Ascending aorta (tissue), 2 donors: Measurements from ENCODE around the gene CDC5L. TPM values are rescaled to one million over a fixed set of nuclear protein-coding genes. Genes with fewer than 3 reads are reported as not detected.

Experiments used
- DNase-seq, 2 donors: peaks; one replicate each; pipeline ENCODE4 v3.0.0-alpha.2; 2019; ENCODE audit warnings: low spot score in 2 of 2
- H3K27ac ChIP-seq, 2 donors: fragments of 200-600 bp; sonication (generic); one replicate each; pipeline ENCODE4 v1.5.1; 2016 to 2017; ENCODE audit warnings: mild to moderate bottlenecking in 1 of 2
- H3K27me3 ChIP-seq: fragments of 200-600 bp; sonication (generic); one replicate; pipeline ENCODE4 v1.5.1; 2017
- H3K36me3 ChIP-seq, 2 donors: fragments of 200-600 bp; sonication (generic); one replicate each; pipeline ENCODE4 v1.5.1; 2016
- H3K4me1 ChIP-seq, 2 donors: fragments of 200-600 bp; sonication (generic); one replicate each; pipeline ENCODE4 v1.5.1; 2016 to 2017; ENCODE audit warnings: mild to moderate bottlenecking in 1 of 2
- H3K4me3 ChIP-seq, 2 donors: fragments of 200-600 bp; sonication (generic); one replicate each; pipeline ENCODE4 v1.5.1; 2016 to 2017; ENCODE audit warnings: mild to moderate bottlenecking in 1 of 2
- H3K9me3 ChIP-seq, 2 donors: fragments of 200-600 bp; sonication (generic); one replicate each; pipeline ENCODE4 v1.5.1; 2016
- intact Hi-C: fragments of 100-400 bp; cut with DNase I; formaldehyde crosslinking; loops from one replicate; pipeline ENCODE4 v1.15.1; 2023
- total RNA-seq: library from RNA; depleted of rRNA; stranded (reverse); fragments of >200 nt; gene quantifications from one replicate; pipeline ENCODE4 v1.1.0, GENCODE V29; 2016
- TF ChIP-seq, protein P1 (sequence below), 3 experiments: fragments of 200-600 bp in 2 of 3; fragments of 450-650 bp in 1 of 3; sonication (generic) in 2 of 3; IDR thresholded peaks; one replicate each; pipeline ENCODE4 v1.5.1; 2016 to 2019; ENCODE audit warnings: antibody characterized with exemption in 3 of 3, mild to moderate bottlenecking in 1 of 3, moderate library complexity in 1 of 3

The CDC5L gene
- total RNA-seq, 1 donor from 2014 or later, result 10.9 TPM

- H3K27ac ChIP-seq, result no peak overlapping the region
- H3K27me3 ChIP-seq, result no peaks in the 10 kb centered on the region
- TF ChIP-seq, protein P1, sequence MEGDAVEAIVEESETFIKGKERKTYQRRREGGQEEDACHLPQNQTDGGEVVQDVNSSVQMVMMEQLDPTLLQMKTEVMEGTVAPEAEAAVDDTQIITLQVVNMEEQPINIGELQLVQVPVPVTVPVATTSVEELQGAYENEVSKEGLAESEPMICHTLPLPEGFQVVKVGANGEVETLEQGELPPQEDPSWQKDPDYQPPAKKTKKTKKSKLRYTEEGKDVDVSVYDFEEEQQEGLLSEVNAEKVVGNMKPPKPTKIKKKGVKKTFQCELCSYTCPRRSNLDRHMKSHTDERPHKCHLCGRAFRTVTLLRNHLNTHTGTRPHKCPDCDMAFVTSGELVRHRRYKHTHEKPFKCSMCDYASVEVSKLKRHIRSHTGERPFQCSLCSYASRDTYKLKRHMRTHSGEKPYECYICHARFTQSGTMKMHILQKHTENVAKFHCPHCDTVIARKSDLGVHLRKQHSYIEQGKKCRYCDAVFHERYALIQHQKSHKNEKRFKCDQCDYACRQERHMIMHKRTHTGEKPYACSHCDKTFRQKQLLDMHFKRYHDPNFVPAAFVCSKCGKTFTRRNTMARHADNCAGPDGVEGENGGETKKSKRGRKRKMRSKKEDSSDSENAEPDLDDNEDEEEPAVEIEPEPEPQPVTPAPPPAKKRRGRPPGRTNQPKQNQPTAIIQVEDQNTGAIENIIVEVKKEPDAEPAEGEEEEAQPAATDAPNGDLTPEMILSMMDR (IDR thresholded peaks at IDR 0.05), result no peak
- H3K4me1 ChIP-seq, result peaks cover 0 to 2% of the 10 kb centered on the region in 2 donors
- no peak overlapping the region for H3K4me3 ChIP-seq
- no peaks in the 10 kb centered on the region for H3K36me3 ChIP-seq
- DNase-seq, result no peak
- H3K9me3 ChIP-seq, result no peaks in the 10 kb centered on the region
- intact Hi-C loops, result loop anchor here (10.0 kb wide), 1 partner anchor 173 kb away; no protein-coding TSS in a partner anchor
Observed at GRCh38 chr6:44471271-44471981, 83.9 kb downstream of the CDC5L start.

DNA sequence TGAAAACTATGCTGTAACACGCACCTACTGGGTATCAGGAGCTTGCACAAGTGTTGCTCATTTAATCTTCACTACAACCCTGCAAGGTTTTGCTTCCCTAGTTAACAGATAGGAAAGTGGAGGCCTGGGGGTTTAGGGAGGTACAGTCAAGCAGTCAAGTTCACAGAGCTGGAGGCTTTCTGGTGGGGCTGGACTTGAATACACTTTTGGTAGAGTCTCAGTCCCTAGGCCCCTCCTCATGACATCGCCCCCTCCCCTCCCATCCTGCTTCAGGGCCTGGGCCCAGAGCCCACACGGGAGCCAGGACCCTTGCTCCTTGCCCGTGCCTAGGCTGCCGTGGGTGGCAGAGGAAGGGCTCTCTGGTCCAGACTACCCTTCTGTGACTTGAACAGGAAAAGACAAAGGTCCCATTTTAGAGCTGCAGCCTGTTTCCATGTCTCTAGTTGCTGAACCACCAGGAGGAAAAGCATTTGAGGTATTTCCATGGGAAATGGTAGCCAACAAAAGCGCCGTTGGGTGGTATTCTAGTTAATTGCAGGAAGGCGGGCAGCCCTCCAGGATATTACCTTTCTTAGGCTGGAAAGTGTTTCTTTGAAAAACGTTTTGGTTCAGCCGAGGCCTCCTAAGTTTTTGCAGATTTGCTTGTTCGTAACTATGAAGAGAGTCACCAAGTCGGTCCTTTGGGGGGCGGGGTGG is 84.9 kb downstream of the CDC5L start:
- TF ChIP-seq, protein P1 (IDR thresholded peaks at IDR 0.05), result no peak
- Histone ChIP-seq H3K9me3 (no peaks in the 10 kb centered on the region), H3K4me3 (no peak overlapping the region), H3K4me1 (peaks cover 0 to 2% of the 10 kb centered on the region in 2 donors), H3K36me3 (no peaks in the 10 kb centered on the region), H3K27me3 (no peaks in the 10 kb centered on the region), H3K27ac (no peak overlapping the region)
- DNase-seq, result no peak
- intact Hi-C loops, result loop anchor here (10.0 kb wide), 1 partner anchor 172 kb away; no protein-coding TSS in a partner anchor

GRCh38 chr6:44473393-44474189 is 86.1 kb downstream of the CDC5L start:
- no peaks in the 10 kb centered on the region for H3K36me3 ChIP-seq
- DNase-seq, result no peak
- no peak overlapping the region for H3K4me3 ChIP-seq
- TF ChIP-seq, protein P1 (IDR thresholded peaks at IDR 0.05), result no peak
- intact Hi-C loops, result loop anchor here (10.0 kb wide), 1 partner anchor 171 kb away; no protein-coding TSS in a partner anchor
- H3K9me3 ChIP-seq, result no peaks in the 10 kb centered on the region
- peaks cover 0 to 2% of the 10 kb centered on the region in 2 donors for H3K4me1 ChIP-seq
- no peaks in the 10 kb centered on the region for H3K27me3 ChIP-seq
- H3K27ac ChIP-seq, result no peak overlapping the region

DNA sequence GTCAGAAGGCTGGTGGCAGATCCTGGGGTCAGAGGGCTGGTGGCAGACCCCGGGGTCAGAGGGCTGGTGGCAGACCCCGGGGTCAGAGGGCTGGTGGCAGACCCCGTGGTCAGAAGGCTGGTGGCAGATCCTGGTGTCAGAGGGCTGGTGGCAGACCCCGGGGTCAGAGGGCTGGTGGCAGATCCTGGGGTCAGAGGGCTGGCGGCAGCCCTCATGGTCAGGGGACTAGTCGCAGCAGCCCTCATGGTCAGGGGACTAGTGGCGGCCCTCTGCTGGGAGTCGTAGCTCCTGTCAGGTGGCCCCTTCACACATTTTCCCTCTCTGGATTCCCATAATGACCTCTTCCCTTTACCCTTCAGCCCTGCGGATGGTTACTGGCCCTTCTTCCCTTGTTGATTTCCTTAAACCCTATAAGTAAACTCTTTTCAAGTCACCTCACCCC is 86.7 kb downstream of the CDC5L start:
- no peaks in the 10 kb centered on the region for H3K27me3 ChIP-seq
- no peak for DNase-seq
- H3K4me1 ChIP-seq, result peaks cover 0 to 2% of the 10 kb centered on the region in 2 donors
- H3K36me3 ChIP-seq, result no peaks in the 10 kb centered on the region
- H3K4me3 ChIP-seq, result no peak overlapping the region
- intact Hi-C loops, result loop anchor here (10.0 kb wide), 1 partner anchor 171 kb away; no protein-coding TSS in a partner anchor
- no peaks in the 10 kb centered on the region for H3K9me3 ChIP-seq
- TF ChIP-seq, protein P1 (IDR thresholded peaks at IDR 0.05), result no peak
- H3K27ac ChIP-seq, result no peak overlapping the region

- Histone ChIP-seq H3K4me3 (no peak overlapping the region), H3K27me3 (no peaks in the 10 kb centered on the region), H3K36me3 (no peaks in the 10 kb centered on the region), H3K9me3 (no peaks in the 10 kb centered on the region), H3K27ac (no peak overlapping the region), H3K4me1 (peaks cover 0 to 2% of the 10 kb centered on the region in 2 donors)
- intact Hi-C loops, result loop anchor here (1.0 to 10.0 kb wide), 3 partner anchors 170 to 1458 kb away; no protein-coding TSS in a partner anchor
- DNase-seq, result no peak
- TF ChIP-seq, protein P1 (IDR thresholded peaks at IDR 0.05), result no peak
Observed at GRCh38 chr6:44474643-44475042, 87.1 kb downstream of the CDC5L start.
